GM12874 (cell line): Measurements from ENCODE around the gene DHRS11.

Source experiments
- TF ChIP-seq, protein P1 (sequence below): IDR thresholded peaks from 2 replicates; pipeline ENCODE4 v1.5.1; 2011; ENCODE audit warnings: low read depth, mild to moderate bottlenecking, control low read depth, low read length, moderate library complexity; ENCODE audit not compliant: insufficient read depth

DHRS11 gene

DNA sequence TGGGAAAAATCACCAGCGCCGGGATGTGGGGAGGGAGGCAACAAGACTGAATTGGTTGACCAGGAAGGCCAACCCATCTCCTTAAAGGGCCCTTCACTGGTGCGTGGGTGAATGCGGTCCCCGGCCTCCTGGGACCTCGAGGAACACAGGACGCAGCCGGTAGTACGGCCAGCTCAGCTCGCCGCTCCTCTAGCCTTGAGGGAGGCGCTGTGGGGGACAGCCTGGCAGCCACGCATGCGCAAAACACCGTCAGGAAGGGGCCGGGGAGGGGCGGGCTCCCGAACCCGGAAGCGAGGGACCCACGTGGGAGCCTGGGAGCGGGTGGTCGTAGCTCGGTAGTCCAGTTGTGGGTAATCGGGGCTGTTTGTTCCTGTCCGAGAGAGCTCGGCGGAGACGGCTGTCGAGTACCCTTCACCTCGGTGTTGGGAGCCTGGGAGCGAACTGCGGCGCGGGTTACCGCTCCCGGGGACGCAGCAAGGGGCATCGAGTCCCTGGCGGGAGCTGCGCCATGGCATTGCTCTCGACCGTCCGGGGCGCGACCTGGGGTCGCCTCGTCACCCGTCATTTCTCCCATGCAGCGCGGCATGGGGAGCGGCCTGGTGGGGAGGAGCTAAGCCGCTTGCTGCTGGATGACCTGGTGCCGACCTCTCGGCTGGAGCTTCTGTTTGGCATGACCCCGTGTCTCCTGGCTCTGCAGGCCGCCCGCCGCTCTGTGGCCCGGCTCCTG lies 9.8 kb downstream of the DHRS11 start, which contains the start of gene MRM1:
TSS of gene MRM1 (plus strand) at position 281 of the 727 bp plus-strand sequence. CDS start at position 509, 228 bp downstream.
- TF ChIP-seq, protein P1, sequence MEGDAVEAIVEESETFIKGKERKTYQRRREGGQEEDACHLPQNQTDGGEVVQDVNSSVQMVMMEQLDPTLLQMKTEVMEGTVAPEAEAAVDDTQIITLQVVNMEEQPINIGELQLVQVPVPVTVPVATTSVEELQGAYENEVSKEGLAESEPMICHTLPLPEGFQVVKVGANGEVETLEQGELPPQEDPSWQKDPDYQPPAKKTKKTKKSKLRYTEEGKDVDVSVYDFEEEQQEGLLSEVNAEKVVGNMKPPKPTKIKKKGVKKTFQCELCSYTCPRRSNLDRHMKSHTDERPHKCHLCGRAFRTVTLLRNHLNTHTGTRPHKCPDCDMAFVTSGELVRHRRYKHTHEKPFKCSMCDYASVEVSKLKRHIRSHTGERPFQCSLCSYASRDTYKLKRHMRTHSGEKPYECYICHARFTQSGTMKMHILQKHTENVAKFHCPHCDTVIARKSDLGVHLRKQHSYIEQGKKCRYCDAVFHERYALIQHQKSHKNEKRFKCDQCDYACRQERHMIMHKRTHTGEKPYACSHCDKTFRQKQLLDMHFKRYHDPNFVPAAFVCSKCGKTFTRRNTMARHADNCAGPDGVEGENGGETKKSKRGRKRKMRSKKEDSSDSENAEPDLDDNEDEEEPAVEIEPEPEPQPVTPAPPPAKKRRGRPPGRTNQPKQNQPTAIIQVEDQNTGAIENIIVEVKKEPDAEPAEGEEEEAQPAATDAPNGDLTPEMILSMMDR: peak; percentile 30; the same call in 1 of the 2 replicates

DNA sequence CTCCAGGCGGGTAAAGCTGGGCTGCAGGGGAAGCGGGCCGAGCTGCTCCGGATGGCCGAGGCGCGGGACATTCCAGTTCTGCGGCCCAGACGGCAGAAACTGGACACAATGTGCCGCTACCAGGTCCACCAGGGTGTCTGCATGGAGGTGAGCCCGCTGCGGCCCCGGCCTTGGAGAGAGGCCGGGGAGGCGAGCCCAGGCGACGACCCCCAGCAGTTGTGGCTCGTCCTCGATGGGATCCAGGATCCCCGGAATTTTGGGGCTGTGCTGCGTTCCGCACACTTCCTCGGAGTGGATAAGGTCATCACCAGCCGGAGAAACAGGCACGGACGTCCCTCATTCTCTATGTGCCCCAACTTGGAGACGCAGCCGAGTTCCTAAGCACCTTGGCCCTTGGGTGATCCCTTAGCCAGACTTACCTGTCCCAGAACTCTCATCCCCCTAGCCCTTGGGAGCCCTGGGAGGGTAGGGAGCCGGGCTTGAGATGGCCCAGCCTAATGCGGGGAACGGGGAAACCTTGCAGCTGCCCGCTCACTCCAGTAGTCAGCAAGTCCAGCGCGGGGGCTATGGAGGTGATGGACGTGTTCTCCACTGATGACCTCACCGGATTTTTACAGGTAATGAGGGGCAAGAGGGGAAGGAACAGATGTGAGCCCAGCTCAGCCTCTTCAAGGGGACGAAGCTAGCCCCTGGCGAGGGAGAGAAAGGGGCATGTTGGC lies 10.5 kb downstream of the DHRS11 start:
- TF ChIP-seq, protein P1: no peak

DNA sequence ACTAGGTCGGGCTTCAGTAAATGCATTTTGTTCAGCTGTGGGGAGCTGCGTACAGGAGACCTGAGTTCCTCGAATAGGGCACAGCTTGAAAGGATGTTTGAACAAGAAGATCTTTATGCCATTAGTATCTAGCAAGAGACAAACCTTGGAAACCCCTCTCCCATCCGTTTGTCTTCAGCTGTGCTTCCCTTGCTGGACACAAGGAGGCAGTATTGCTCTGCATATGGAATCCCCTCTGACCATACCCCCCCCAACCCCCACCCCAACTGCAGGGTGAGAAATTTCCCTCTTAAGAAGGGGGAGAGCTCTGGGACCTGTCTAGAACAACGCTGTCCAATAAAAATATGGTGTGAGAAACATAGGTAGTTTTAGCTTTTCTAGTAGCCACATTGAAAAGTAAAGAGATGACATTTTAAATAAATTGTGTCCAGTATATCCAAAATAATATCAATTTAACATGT lies 11.3 kb downstream of the DHRS11 start:
- TF ChIP-seq, protein P1: peak; percentile 86

DNA sequence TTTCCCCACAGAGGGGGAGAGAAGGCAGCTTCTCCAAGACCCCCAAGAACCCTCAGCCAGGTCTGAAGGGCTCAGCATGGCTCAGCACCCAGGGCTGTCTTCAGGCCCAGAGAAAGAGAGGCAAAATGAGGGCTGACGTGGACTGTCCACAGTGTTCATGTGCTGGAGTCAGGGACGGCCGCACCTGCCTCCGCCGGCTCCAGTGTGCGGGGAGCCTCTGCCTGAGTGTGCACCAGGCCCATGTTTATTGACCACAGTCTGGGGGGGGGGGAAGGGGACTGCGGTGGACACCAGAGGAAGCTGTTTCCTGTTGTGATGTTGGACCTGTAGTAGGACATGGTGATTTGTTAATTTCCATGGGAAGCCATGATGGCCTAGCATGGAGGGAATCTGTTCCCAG lies 16.6 kb downstream of the DHRS11 start:
- TF ChIP-seq, protein P1: no peak

DNA sequence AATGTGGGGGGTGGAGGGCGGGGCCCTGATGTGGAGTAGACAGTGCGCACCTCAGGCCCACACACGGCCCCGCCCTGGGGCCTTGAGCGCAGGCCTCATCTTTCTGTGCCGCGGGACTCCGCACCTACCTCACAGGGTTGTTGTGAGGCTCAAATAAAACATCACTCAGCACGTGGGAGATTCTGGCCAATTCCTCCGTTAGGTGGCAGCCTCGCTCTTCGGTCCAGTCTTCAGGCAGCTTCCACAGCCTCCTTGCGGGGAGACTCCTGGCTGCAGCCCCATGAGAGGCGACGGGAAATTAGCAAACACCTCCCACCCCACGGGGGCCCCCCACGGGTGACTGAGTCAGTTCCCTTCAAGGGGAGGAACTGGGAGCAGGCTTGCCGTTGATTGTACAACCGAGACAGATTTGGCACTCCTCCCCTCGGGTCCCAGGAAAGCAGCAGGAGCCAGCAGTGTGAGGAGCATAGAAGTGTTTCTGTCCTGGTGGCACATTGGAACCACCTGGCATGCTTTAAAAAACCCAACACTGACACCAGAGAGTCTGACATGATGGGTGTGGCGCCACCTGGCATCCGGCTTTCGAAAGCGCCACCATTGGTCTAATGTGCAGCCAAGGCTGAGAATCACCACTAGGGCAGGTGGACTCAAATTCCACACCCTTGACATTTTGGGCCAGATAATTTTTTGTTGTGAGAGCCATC lies 17.3 kb downstream of the DHRS11 start:
- TF ChIP-seq, protein P1: peak; percentile 35

DNA sequence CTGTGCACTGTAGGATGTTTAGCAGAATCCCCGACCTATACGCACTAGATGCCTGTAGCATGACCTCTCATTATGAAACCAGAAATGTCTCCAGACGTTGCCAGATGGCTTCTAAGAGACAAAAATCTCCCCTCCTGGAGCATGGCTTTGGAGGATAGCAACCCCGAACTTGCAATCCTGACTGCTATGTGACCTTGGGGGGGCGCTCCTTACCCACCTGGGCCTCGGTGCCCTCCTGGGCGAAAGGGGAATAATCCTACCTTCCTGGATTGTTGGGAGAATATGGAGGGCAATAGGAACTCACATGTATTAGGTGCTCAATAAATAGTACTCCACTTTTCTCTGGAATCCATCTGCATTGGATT lies 17.8 kb downstream of the DHRS11 start:
- TF ChIP-seq, protein P1: no peak

DNA sequence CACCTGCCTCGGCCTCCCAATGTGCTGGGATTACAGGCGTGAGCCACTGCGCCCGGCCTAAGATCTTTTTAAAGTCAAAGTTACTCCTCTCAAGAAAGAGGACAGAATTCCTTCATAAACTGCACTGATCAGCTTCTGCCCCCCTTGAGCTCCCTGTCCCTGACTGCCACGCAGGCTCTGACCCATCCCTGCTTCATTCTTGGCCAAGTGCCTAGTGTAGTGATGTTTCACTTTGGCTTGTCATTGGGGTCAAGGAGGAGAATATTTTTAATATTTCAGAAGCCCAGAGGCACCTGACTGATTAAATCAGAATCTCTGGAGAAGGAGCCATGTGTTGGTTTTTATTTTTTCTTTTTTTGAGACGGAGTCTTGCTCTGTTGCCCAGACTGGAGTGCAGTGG lies 18.8 kb downstream of the DHRS11 start:
- TF ChIP-seq, protein P1: no peak
